H1 (cell line): Measurements from ENCODE around the gene NDUFAB1. TPM values are rescaled to one million over a fixed set of nuclear protein-coding genes. Genes with fewer than 3 reads are reported as not detected.

Source experiments
- CTCF ChIA-PET: fragments of 300-600 bp; sonication (Branson Sonifier 250); formaldehyde crosslinking; loops from one replicate; lab custom pipeline; 2021; ENCODE audit not compliant: partially characterized antibody; lab: Charles Lee
- POLR2A ChIA-PET: fragments of 300-600 bp; sonication (Branson Sonifier 250); formaldehyde crosslinking; loops from one replicate; lab custom pipeline; 2021; ENCODE audit warnings: inconsistent platforms; ENCODE audit not compliant: partially characterized antibody; lab: Charles Lee
- DNase-seq, 2 experiments: peaks; one replicate each; pipeline versions ENCODE4 v3.0.0 to v3.0.0-alpha.2; 2010 to 2022; ENCODE audit warnings: low spot score in 2 of 2, low read depth in 1 of 2, mixed read lengths in 1 of 2
- FAIRE-seq: peaks from 2 replicates; lab custom pipeline; 2011; peaks lifted over from hg19 to GRCh38; lab: Jason Lieb, UNC
- H2AFZ ChIP-seq: 2 replicates; pipeline ENCODE4 v1.8.1; 2012; ENCODE audit warnings: low read length, inconsistent platforms
- H2AK5ac ChIP-seq: 2 replicates; pipeline ENCODE4 v1.6.1; 2013; ENCODE audit warnings: low read depth, low read length
- H2BK120ac ChIP-seq: replicated peaks from 2 replicates; pipeline ENCODE3; 2013; ENCODE audit warnings: low read depth, low read length, inconsistent platforms
- H2BK12ac ChIP-seq: 2 replicates; pipeline ENCODE4 v1.6.1; 2013; ENCODE audit warnings: low read depth, low read length
- H2BK15ac ChIP-seq: 2 replicates; pipeline ENCODE4 v1.6.1; 2013; ENCODE audit warnings: low read length
- H2BK20ac ChIP-seq: 2 replicates; pipeline ENCODE4 v1.6.1; 2013; ENCODE audit warnings: low read length
- H2BK5ac ChIP-seq: 2 replicates; pipeline ENCODE4 v1.6.1; 2013; ENCODE audit warnings: low read depth, low read length
- H3K14ac ChIP-seq: 2 replicates; pipeline ENCODE4 v1.6.1; 2013; ENCODE audit warnings: inconsistent platforms; ENCODE audit not compliant: insufficient read length
- H3K18ac ChIP-seq: 2 replicates; pipeline ENCODE4 v1.6.1; 2013; ENCODE audit warnings: low read length; ENCODE audit errors: extremely low read depth
- H3K23ac ChIP-seq: 2 replicates; pipeline ENCODE4 v1.6.1; 2013; ENCODE audit warnings: inconsistent platforms; ENCODE audit not compliant: insufficient read length
- H3K23me2 ChIP-seq: 2 replicates; pipeline ENCODE4 v1.6.1; 2013; ENCODE audit warnings: low read depth, low read length
- H3K27ac ChIP-seq: 2 replicates; pipeline ENCODE4 v1.6.1; 2011; ENCODE audit warnings: low read depth, low read length, inconsistent platforms
- H3K27me3 ChIP-seq, 4 experiments: replicated peaks in 1 of 4; 1 replicate in 1 of 4; 2 replicates in 3 of 4; pipeline versions ENCODE4 v1.6.1 to v1.8.1; 2011 to 2013; ENCODE audit warnings: low read length in 3 of 4, mild to moderate bottlenecking in 3 of 4, inconsistent platforms in 2 of 4, mixed read lengths in 2 of 4, moderate library complexity in 1 of 4; ENCODE audit not compliant: control insufficient read depth in 3 of 4, insufficient read depth in 3 of 4; ENCODE audit errors: extremely low read depth in 1 of 4
- H3K36me3 ChIP-seq, 4 experiments: 2 replicates each; pipeline versions ENCODE4 v1.6.1 to v1.8.1; 2011 to 2013; ENCODE audit warnings: mild to moderate bottlenecking in 4 of 4, low read length in 3 of 4, moderate library complexity in 2 of 4, control low read depth in 1 of 4, inconsistent platforms in 1 of 4; ENCODE audit not compliant: insufficient read depth in 4 of 4, control insufficient read depth in 2 of 4
- H3K4ac ChIP-seq: replicated peaks from 2 replicates; pipeline ENCODE3; 2013; ENCODE audit warnings: low read length, low read depth, mixed read lengths, inconsistent platforms; ENCODE audit not compliant: insufficient read length
- H3K4me1 ChIP-seq, 4 experiments: replicated peaks in 1 of 4; 1 replicate in 1 of 4; 2 replicates in 3 of 4; pipeline versions ENCODE4 v1.6.1 to v1.8.1; 2011 to 2013; ENCODE audit warnings: low read length in 3 of 4, inconsistent platforms in 2 of 4, mixed read lengths in 1 of 4; ENCODE audit not compliant: insufficient read depth in 4 of 4, control insufficient read depth in 3 of 4
- H3K4me2 ChIP-seq, 2 experiments: 2 replicates each; pipeline versions ENCODE4 v1.6.1 to v1.8.1; 2011 to 2013; ENCODE audit warnings: low read depth in 2 of 2, low read length in 2 of 2, control low read depth in 1 of 2, inconsistent platforms in 1 of 2, mild to moderate bottlenecking in 1 of 2; ENCODE audit not compliant: insufficient read depth in 1 of 2
- H3K4me3 ChIP-seq, 4 experiments: fragments of 200-600, 300-600 bp in 1 of 4; sonication (generic), shearing (Covaris generic), sonication (Bioruptor Twin) in 1 of 4; 2 replicates each; pipeline versions ENCODE4 v1.5.1 to v1.8.1; 2011 to 2016; ENCODE audit warnings: low read length in 4 of 4, low read depth in 3 of 4, control low read depth in 2 of 4, inconsistent platforms in 2 of 4, mild to moderate bottlenecking in 2 of 4, mixed read lengths in 1 of 4, moderate library complexity in 1 of 4; ENCODE audit not compliant: insufficient read depth in 2 of 4; ENCODE audit errors: extremely low read depth in 1 of 4
- H3K56ac ChIP-seq: replicated peaks from 2 replicates; pipeline ENCODE3; 2013; ENCODE audit warnings: low read depth, mild to moderate bottlenecking, mixed read lengths, low read length, inconsistent platforms; ENCODE audit not compliant: insufficient read length
- H3K79me1 ChIP-seq: 2 replicates; pipeline ENCODE4 v1.6.1; 2013; ENCODE audit warnings: low read depth, low read length, control low read depth
- H3K79me2 ChIP-seq, 2 experiments: 2 replicates each; pipeline versions ENCODE4 v1.6.1 to v1.8.1; 2012 to 2013; ENCODE audit warnings: low read length in 2 of 2, mild to moderate bottlenecking in 2 of 2, inconsistent platforms in 1 of 2; ENCODE audit not compliant: insufficient read depth in 2 of 2, control insufficient read depth in 1 of 2
- H3K9ac ChIP-seq, 4 experiments: replicated peaks in 1 of 4; 1 replicate in 1 of 4; 2 replicates in 3 of 4; pipeline versions ENCODE4 v1.6.1 to v1.8.1; 2011 to 2013; ENCODE audit warnings: low read depth in 3 of 4, low read length in 3 of 4, control low read depth in 2 of 4, mild to moderate bottlenecking in 2 of 4, moderate library complexity in 2 of 4, inconsistent platforms in 1 of 4; ENCODE audit errors: extremely low read depth in 1 of 4
- H3K9me3 ChIP-seq, 2 experiments: 2 replicates each; pipeline versions ENCODE4 v1.6.1 to v1.8.1; 2012 to 2013; ENCODE audit warnings: mild to moderate bottlenecking in 2 of 2, moderate library complexity in 2 of 2, control low read depth in 1 of 2, inconsistent platforms in 1 of 2, low read depth in 1 of 2, low read length in 1 of 2, mixed read lengths in 1 of 2; ENCODE audit not compliant: insufficient read depth in 2 of 2
- H4K20me1 ChIP-seq, 2 experiments: replicated peaks in 1 of 2; 2 replicates each; pipeline versions ENCODE3 to v1.8.1; 2011 to 2013; ENCODE audit warnings: inconsistent platforms in 2 of 2, low read length in 2 of 2, mild to moderate bottlenecking in 1 of 2; ENCODE audit not compliant: insufficient read depth in 2 of 2, control insufficient read depth in 1 of 2
- H4K5ac ChIP-seq: 2 replicates; pipeline ENCODE4 v1.6.1; 2013; ENCODE audit warnings: low read length, low read depth, mixed read lengths, inconsistent platforms; ENCODE audit not compliant: insufficient read length
- H4K8ac ChIP-seq: 2 replicates; pipeline ENCODE4 v1.8.0; 2013; ENCODE audit warnings: mild to moderate bottlenecking, moderate library complexity, low read length, inconsistent platforms; ENCODE audit not compliant: insufficient read depth; ENCODE audit errors: extremely low read depth
- H4K91ac ChIP-seq: replicated peaks from 2 replicates; pipeline ENCODE3; 2013; ENCODE audit warnings: low read length, mixed read lengths, inconsistent platforms; ENCODE audit not compliant: insufficient read length
- POLR2A ChIP-seq, 2 experiments: IDR thresholded peaks; 1 replicate in 1 of 2; 2 replicates in 1 of 2; pipeline ENCODE4 v1.6.1; 2011; ENCODE audit warnings: low read depth in 2 of 2, low read length in 2 of 2, mild to moderate bottlenecking in 2 of 2; ENCODE audit errors: control extremely low read depth in 1 of 2
- polyA plus RNA-seq, 7 experiments: library from polyadenylated mRNA; depleted of rRNA in 3 of 7; stranded (reverse) in 5 of 7; unstranded in 2 of 7; fragments of >200 nt in 5 of 7; fragments of 200-250 nt in 2 of 7; gene quantifications; 1 replicate in 5 of 7; 2 replicates in 1 of 7; 4 replicates in 1 of 7; pipeline versions ENCODE4 v1.2.1 to v1.2.3, GENCODE V29; 2011 to 2013; ENCODE audit warnings: missing spikeins in 2 of 7, mixed read lengths in 2 of 7
- total RNA-seq: library from RNA; stranded (reverse); fragmentation: NEBNext Ultra II Directional; extraction: Animal tissue kit (Norgen Biotek cat#: 25700); gene quantifications from 2 replicates; pipeline ENCODE4 v1.2.1, GENCODE V29; 2021

Gene NDUFAB1
- total and polyA plus RNA-seq, 2 of the 8 experiments (the other 6 are each of a cell fraction or from before 2014, with no cell fraction given) = 135 to 294 TPM

- Histone ChIP-seq H2AFZ (no peak overlapping the region), H3K27me3 (no peaks in the 10 kb centered on the region), H2BK120ac (no peak overlapping the region), H4K91ac (no peak overlapping the region), H3K56ac (no peak overlapping the region), H3K14ac (no peak overlapping the region), H3K9me3 (no peaks in the 10 kb centered on the region), H3K79me2 (peaks cover 0 to 42% of the 10 kb centered on the region in 2 experiments; a peak in 2 of 4 replicates), H2BK12ac (no peak overlapping the region), H3K9ac (no peak overlapping the region), H4K5ac (no peak overlapping the region), H2BK5ac (no peak overlapping the region), H2BK20ac (no peak overlapping the region), H3K4me1 (peaks cover 0 to 3% (median 1%) of the 10 kb centered on the region in 4 experiments; a peak in 2 of 7 replicates), H4K20me1 (peaks cover 3 to 6% of the 10 kb centered on the region in 2 experiments), H2BK15ac (no peak overlapping the region), H4K8ac (no peak overlapping the region), H3K23me2 (peaks cover 4% of the 10 kb centered on the region; the same call in 1 of the 2 replicates), H2AK5ac (no peak overlapping the region), H3K18ac (no peak overlapping the region), H3K36me3 (peaks cover 16 to 55% (median 40%) of the 10 kb centered on the region in 4 experiments), H3K4me2 (no peak overlapping the region), H3K4ac (no peak overlapping the region), H3K23ac (no peak overlapping the region), H3K79me1 (no peaks in the 10 kb centered on the region), H3K4me3 (no peak overlapping the region), H3K27ac (no peak overlapping the region)
- ChIA-PET CTCF (no interaction called here), POLR2A (interaction anchor here (0.9 kb wide), 1 partner anchor 18 kb away, joined by 3 read pairs; no protein-coding TSS in a partner anchor)
- no peak for FAIRE-seq
- TF ChIP-seq POLR2A (IDR thresholded peaks at IDR 0.05; ENCODE audit: control extremely low read depth in 1 of 2, low read depth in 2 of 2, low read length in 2 of 2) = no peak
- DNase-seq = no peak
Observed at GRCh38 chr16:23635958-23636357, 39.8 kb upstream of the NDUFAB1 start.
